HG03159 (cell line): ENCODE data around the gene COQ10A.
"Not testable (repeated sequence)": the region's sequence is repeated elsewhere in the genome, so short reads cannot be mapped to it uniquely, and the experiment has no call there.

Source experiments
- ATAC-seq: cut with Tn5 transposase; IDR thresholded peaks from one replicate; pipeline ENCODE4 v1.9.1; 2021; ENCODE audit warnings: mild to moderate bottlenecking, moderate library complexity; ENCODE audit not compliant: unreplicated experiment

Gene COQ10A

DNA sequence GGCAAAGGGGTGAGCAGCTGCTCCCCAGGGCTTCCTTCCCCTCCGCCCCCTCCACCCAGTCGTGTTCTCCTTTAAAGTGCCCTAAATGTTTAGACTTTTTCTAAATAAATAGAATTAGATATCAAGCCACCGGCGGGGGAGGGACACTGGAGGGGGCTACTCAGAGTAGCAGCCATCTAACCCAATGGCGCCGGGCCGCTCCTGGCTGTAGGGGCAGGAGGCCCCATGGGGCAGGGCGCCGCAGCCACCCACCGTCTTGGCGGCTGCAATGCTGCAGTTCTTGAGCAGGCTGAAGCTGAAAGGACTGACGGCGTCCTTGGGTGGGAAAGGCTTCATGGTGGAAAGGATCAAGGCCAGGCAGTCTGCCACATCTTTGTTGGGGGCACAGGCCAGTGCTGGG, 23.8 kb upstream of the COQ10A start:
- no peak for ATAC-seq

DNA sequence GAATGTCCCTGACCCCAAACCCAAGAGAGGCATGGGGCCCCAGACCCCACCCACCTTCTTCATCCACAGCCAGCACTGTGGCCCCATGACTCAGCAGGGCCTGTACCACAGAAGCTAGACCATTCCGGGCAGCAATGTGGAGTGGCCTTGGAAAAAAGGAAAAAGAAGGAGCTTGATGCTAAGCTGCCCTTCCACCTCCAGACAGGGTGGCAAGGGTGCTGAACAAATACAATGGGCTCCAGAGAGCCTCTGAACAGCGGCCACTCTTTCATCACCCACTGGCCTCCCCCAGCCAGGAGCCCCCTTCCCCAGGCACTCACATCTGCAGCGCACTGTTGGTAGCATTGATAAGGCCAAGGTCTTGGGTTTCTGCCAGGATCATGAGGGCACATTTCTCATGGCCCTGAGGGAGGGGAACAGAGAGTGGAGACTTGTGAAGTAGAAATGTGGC, 23.0 kb upstream of the COQ10A start:
- no peak for ATAC-seq

- no peak for ATAC-seq
These were observed 22.2 kb upstream of the COQ10A start for GRCh38 chr12:56244494-56244893.

GRCh38 chr12:56247923-56248322, 18.8 kb upstream of the COQ10A start:
- ATAC-seq: no peak

GRCh38 chr12:56248711-56249110, 18.0 kb upstream of the COQ10A start:
- ATAC-seq: no peak

- ATAC-seq: no peak
These were observed 14.1 kb upstream of the COQ10A start for GRCh38 chr12:56252649-56253048.

DNA sequence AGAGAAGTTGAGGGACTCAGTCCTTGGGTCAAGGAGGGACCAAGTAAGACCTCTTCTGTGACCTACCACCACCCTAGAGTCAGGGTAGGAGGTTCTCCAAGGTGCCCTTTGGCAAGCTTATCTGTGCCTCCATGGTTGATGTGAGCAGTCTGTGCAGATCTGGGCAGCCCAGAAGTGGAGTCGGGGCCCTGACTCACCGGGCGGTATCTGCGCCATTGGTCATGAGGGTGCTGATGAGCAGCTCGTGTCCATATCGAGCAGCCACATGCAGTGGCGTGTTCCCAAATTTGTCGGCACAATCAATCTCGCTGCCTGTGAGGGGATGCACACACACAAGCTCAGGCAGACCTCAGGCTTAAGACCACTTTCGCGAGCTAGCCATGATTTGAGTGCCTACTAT, 13.7 kb upstream of the COQ10A start:
- ATAC-seq: no peak

- no peak for ATAC-seq
These were observed 11.1 kb upstream of the COQ10A start for GRCh38 chr12:56255671-56256070.

DNA sequence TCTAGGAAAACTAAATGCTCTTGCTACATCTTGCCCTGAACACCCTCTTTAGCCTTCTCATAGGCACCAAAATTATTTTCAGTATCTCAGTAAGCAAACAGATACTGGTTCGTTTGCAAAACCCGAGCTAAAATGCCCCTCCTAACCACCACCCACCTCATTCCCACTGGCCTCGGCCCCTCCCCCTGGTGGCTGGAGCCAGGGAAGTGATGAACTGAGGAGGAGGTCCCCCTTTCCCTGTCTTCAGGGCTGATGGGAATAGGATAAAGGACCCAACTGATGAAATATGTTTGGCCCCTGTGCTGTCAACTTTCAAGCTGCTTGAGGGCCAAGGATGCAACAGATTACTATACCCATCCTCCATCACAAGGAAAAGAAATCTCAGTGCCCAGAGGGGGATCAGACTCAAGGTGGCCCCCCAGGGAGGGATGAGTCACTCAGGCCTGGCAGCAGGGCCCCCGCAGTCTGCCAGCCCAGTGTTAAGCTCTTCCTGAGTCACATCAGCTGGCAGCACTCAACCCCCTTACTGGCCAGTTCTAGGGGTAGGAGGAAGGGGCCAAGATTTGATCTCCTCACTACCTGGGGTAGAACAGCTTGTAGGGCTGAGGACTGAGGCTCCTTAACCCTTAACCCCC, 10.3 kb upstream of the COQ10A start:
- ATAC-seq: no peak

- no peak for ATAC-seq
These were observed 9.7 kb upstream of the COQ10A start for GRCh38 chr12:56257071-56257470.

- no peak for ATAC-seq
These were observed 9.2 kb upstream of the COQ10A start for GRCh38 chr12:56257491-56258067.

- peak; percentile 86 for ATAC-seq
These were observed 8.5 kb upstream of the COQ10A start, which contains the start of gene ANKRD52 for GRCh38 chr12:56258068-56258819. TSS of gene ANKRD52 (minus strand) at chr12:56258384. CDS start at chr12:56258269, 115 bp downstream.

- no peak for ATAC-seq
These were observed 7.9 kb upstream of the COQ10A start for GRCh38 chr12:56258820-56259183.

GRCh38 chr12:56260380-56260779, 6.4 kb upstream of the COQ10A start:
- ATAC-seq: no peak

GRCh38 chr12:56260921-56261320, 5.8 kb upstream of the COQ10A start:
- no peak for ATAC-seq

GRCh38 chr12:56261503-56262232, 5.1 kb upstream of the COQ10A start:
- ATAC-seq: no peak

DNA sequence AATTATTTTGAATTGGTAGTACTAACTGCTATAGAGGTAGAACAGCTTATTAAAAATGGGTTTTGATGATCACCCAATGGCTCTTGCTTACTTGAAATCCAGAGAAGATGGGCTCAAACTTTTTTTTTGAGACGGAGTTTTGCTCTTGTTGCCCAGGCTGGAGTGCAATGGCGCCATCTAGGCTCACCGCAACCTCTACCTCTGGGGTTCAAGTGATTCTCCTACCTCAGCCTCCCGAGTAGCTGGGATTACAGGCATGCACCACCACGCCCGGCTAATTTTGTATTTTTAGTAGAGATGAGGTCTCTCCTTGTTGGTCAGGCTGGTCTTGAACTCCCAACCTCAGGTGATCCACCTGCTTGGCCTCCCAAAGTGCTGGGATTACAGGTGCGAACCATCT, 3.8 kb upstream of the COQ10A start:
- ATAC-seq: not testable (repeated sequence)

GRCh38 chr12:56266068-56266692, 562 bp upstream of the COQ10A start:
- not testable (repeated sequence) for ATAC-seq

- peak; percentile 11 for ATAC-seq
These were observed 815 bp downstream of the COQ10A start for GRCh38 chr12:56267443-56268071.

- ATAC-seq: no peak
These were observed 4.3 kb downstream of the COQ10A start for GRCh38 chr12:56271031-56271430.
